HepG2 (cell line): Measurements from ENCODE around the gene CHCHD3. TPM values are rescaled to one million over a fixed set of nuclear protein-coding genes. Genes with fewer than 3 reads are reported as not detected.
"Not testable (repeated sequence)": the region's sequence is repeated elsewhere in the genome, so short reads cannot be mapped to it uniquely, and the experiment has no call there.

Experiments used
- ATAC-seq: fragments of 200-7000 bp; cut with Tn5 transposase; 3 replicates; pipeline ENCODE4 v1.9.1; 2020; ENCODE audit warnings: mild to moderate bottlenecking, moderate library complexity
- BruUV-seq: library from RNA; stranded (reverse); fragments of 400-500 nt; replicated peaks from 2 replicates; lab custom pipeline; 2021; lab: Mats Ljungman, UMichigan
- CTCF ChIA-PET: fragments of 300-600 bp; formaldehyde crosslinking; extraction: SDS; loops from one replicate; lab custom pipeline; 2021; ENCODE audit warnings: low total read pairs, inconsistent platforms, low intra/inter-chr PET ratio; lab: Yijun Ruan, JAX
- POLR2A ChIA-PET: fragments of 350-600 bp; sonication (Branson Sonifier 250); formaldehyde crosslinking; loops from one replicate; lab custom pipeline; 2020; ENCODE audit warnings: antibody characterized with exemption, inconsistent platforms; lab: Yijun Ruan, JAX
- DNase-seq: peaks from one replicate; pipeline ENCODE4 v3.0.0-alpha.2; 2015; ENCODE audit warnings: low spot score
- FAIRE-seq: peaks from 3 replicates; lab custom pipeline; 2011; peaks lifted over from hg19 to GRCh38; lab: Jason Lieb, UNC
- H2AFZ ChIP-seq: one replicate; pipeline ENCODE4 v1.6.1; 2011; ENCODE audit warnings: low read length, inconsistent platforms
- H3K27ac ChIP-seq: fragments of 300-600 bp; 3 replicates; pipeline ENCODE4 v1.8.0; 2011; ENCODE audit warnings: mixed run types, mild to moderate bottlenecking, mixed read lengths, low read length, inconsistent platforms; ENCODE audit not compliant: insufficient read depth; ENCODE audit errors: extremely low read length
- H3K27me3 ChIP-seq, 2 experiments: fragments of 200-600 bp in 1 of 2; 2 replicates in 1 of 2; 3 replicates in 1 of 2; pipeline versions ENCODE4 v1.6.0 to v1.8.0; 2011; ENCODE audit warnings: low read length in 2 of 2, mild to moderate bottlenecking in 2 of 2, moderate library complexity in 2 of 2, inconsistent platforms in 1 of 2; ENCODE audit not compliant: insufficient read depth in 2 of 2, control insufficient read depth in 1 of 2
- H3K36me3 ChIP-seq, 2 experiments: fragments of 200-600 bp in 1 of 2; replicated peaks in 1 of 2; 2 replicates in 1 of 2; 3 replicates in 1 of 2; pipeline versions ENCODE4 v1.5.1 to v1.8.0; 2011; ENCODE audit warnings: low read length in 2 of 2, inconsistent platforms in 1 of 2; ENCODE audit not compliant: insufficient read depth in 2 of 2, control insufficient read depth in 1 of 2
- H3K4me1 ChIP-seq: 2 replicates; pipeline ENCODE4 v1.5.1; 2012; ENCODE audit warnings: low read length, inconsistent platforms; ENCODE audit not compliant: insufficient read depth
- H3K4me2 ChIP-seq: 2 replicates; pipeline ENCODE4 v1.6.0; 2011; ENCODE audit warnings: low read depth, low read length, inconsistent platforms
- H3K4me3 ChIP-seq, 3 experiments: fragments of 200-600 bp in 1 of 3; sonication (generic), shearing (Covaris generic) in 1 of 3; replicated peaks in 1 of 3; 2 replicates each; pipeline ENCODE4 v1.5.1; 2011 to 2016; ENCODE audit warnings: low read length in 3 of 3, inconsistent platforms in 2 of 3, low read depth in 2 of 3, mild to moderate bottlenecking in 2 of 3, control low read depth in 1 of 3, mixed read lengths in 1 of 3; ENCODE audit not compliant: insufficient read depth in 1 of 3
- H3K79me2 ChIP-seq: one replicate; pipeline ENCODE4 v1.6.1; 2011; ENCODE audit warnings: low read length, inconsistent platforms; ENCODE audit not compliant: insufficient read depth
- H3K9ac ChIP-seq: 2 replicates; pipeline ENCODE4 v1.6.0; 2011; ENCODE audit warnings: mild to moderate bottlenecking, low read depth, low read length, inconsistent platforms; ENCODE audit not compliant: insufficient read depth
- H3K9me3 ChIP-seq: 2 replicates; pipeline ENCODE4 v1.5.1; 2012; ENCODE audit warnings: mild to moderate bottlenecking, low read length
- H4K20me1 ChIP-seq: 2 replicates; pipeline ENCODE4 v1.6.0; 2011; ENCODE audit warnings: inconsistent platforms, mild to moderate bottlenecking, low read length, moderate library complexity; ENCODE audit not compliant: insufficient read depth
- ARNT2 ChIP-seq: sonication (generic); formaldehyde crosslinking; IDR thresholded peaks from 2 replicates; pipeline ENCODE4 v1.8.0; 2022; ENCODE audit warnings: mild to moderate bottlenecking, low read depth, missing genetic modification reagents, moderate library complexity
- BCLAF1 ChIP-seq: fragments of 450-650 bp; IDR thresholded peaks from 2 replicates; pipeline ENCODE4 v1.6.1; 2017; ENCODE audit warnings: mild to moderate bottlenecking
- BHLHE40 ChIP-seq: IDR thresholded peaks from 2 replicates; pipeline ENCODE4 v1.6.1; 2011; ENCODE audit warnings: low read length, improper control_type of control experiment
- DMAP1 ChIP-seq: IDR thresholded peaks from 2 replicates; pipeline ENCODE4 v1.6.1; 2016
- KDM5B ChIP-seq: sonication (generic); formaldehyde crosslinking; IDR thresholded peaks from 2 replicates; pipeline ENCODE4 v1.4.0; 2020; ENCODE audit warnings: missing genetic modification reagents, mild to moderate bottlenecking, borderline replicate concordance
- RFX3 ChIP-seq: IDR thresholded peaks from 2 replicates; pipeline ENCODE4 v1.6.1; 2016; ENCODE audit warnings: missing biosample characterization, missing genetic modification reagents
- WGBS: methylation state at CpG from one replicate; pipeline ENCODE4 v1.1.6; 2017; ENCODE audit warnings: low lambda C conversion rate; 5-methylcytosine and 5-hydroxymethylcytosine counted together
- in situ Hi-C: cut with HindIII; loops from 2 replicates; pipeline ENCODE4 v1.10.0; 2017; ENCODE audit warnings: low pct_unique_long_range_greater_than_20kb; ENCODE audit not compliant: extremely low pct_ligation_motif_present
- intact Hi-C: fragments of 100-400 bp; cut with micrococcal nuclease; formaldehyde crosslinking; loops from one replicate; pipeline ENCODE4 v1.10.0; 2022; ENCODE audit not compliant: unreplicated experiment
- polyA plus RNA-seq, 8 experiments: library from polyadenylated mRNA; depleted of rRNA in 3 of 8; stranded (reverse) in 7 of 8; unstranded in 1 of 8; fragments of >200 nt; fragmentation: Illumina TruSeq in 4 of 8; extraction: Trizol in 4 of 8; gene quantifications; 2 replicates each; pipeline versions ENCODE4 v1.2.1 to v1.2.3, GENCODE V29; 2011 to 2016; ENCODE audit warnings: low read depth in 4 of 8, missing spikeins in 1 of 8, mixed read lengths in 1 of 8; ENCODE audit not compliant: insufficient read depth in 1 of 8
- total RNA-seq, 5 experiments: library from RNA; depleted of rRNA; stranded (reverse); fragments of >200 nt; fragmentation: Illumina TruSeq; extraction: Trizol; gene quantifications; 2 replicates each; pipeline ENCODE4 v1.2.3, GENCODE V29; 2016; ENCODE audit warnings: low read depth in 1 of 5

The CHCHD3 gene
- total and polyA plus RNA-seq, 2 of the 13 experiments (the other 11 are each of a cell fraction or from before 2014, with no cell fraction given), result 32.7 to 86.8 TPM

GRCh38 chr7:132905136-132905535 lies 176.8 kb downstream of the CHCHD3 start:
- ATAC-seq, H3K4me2 ChIP-seq, H3K9ac ChIP-seq, H3K79me2 ChIP-seq, H3K27me3 ChIP-seq, H3K27ac ChIP-seq, in situ Hi-C loops, H3K4me1 ChIP-seq, H2AFZ ChIP-seq, H3K36me3 ChIP-seq, H3K4me3 ChIP-seq, H4K20me1 ChIP-seq, POLR2A ChIA-PET, FAIRE-seq, intact Hi-C loops, BruUV-seq, H3K9me3 ChIP-seq, CTCF ChIA-PET, DNase-seq: not testable (repeated sequence)
- whole genome bisulfite sequencing, result 96% methylated on average over 6 of the region's 6 CpGs

GRCh38 chr7:132904209-132904608 lies 177.7 kb downstream of the CHCHD3 start:
- FAIRE-seq (no peak), ATAC-seq (no peak), DNase-seq (no peak)
- CTCF ChIA-PET, result no interaction called here
- H3K4me2 ChIP-seq, result no peak overlapping the region
- H4K20me1 ChIP-seq, result no peaks in the 10 kb centered on the region
- H3K79me2 ChIP-seq, result no peaks in the 10 kb centered on the region
- no peaks in the 10 kb centered on the region for H3K9me3 ChIP-seq
- intact Hi-C loops (no loop called here), in situ Hi-C loops (no loop called here)
- TF ChIP-seq BHLHE40, result no peak
- TF ChIP-seq KDM5B, result no peak
- no peak for TF ChIP-seq ARNT2 (CRISPR knock-in tag)
- no peak for TF ChIP-seq RFX3
- no peak for TF ChIP-seq DMAP1 (CRISPR knock-in tag)
- no peak for TF ChIP-seq BCLAF1
- no TSS peak for BruUV-seq
- no peak overlapping the region for H3K4me3 ChIP-seq
- peaks cover 0 to 2% of the 10 kb centered on the region in 2 experiments; a peak in 1 of 5 replicates for H3K36me3 ChIP-seq
- POLR2A ChIA-PET, result no interaction called here
- no peak overlapping the region for H3K27ac ChIP-seq
- H2AFZ ChIP-seq, result no peak overlapping the region
- H3K27me3 ChIP-seq, result no peaks in the 10 kb centered on the region
- H3K4me1 ChIP-seq, result no peaks in the 10 kb centered on the region
- H3K9ac ChIP-seq, result no peak overlapping the region

GRCh38 chr7:132902294-132902693 lies 179.6 kb downstream of the CHCHD3 start:
- H2AFZ ChIP-seq, H3K27ac ChIP-seq, H3K4me3 ChIP-seq, ATAC-seq, H3K36me3 ChIP-seq, FAIRE-seq, H3K4me2 ChIP-seq, DNase-seq, BruUV-seq, CTCF ChIA-PET, H3K9me3 ChIP-seq, H3K79me2 ChIP-seq, H3K27me3 ChIP-seq, intact Hi-C loops, H3K9ac ChIP-seq, in situ Hi-C loops, H4K20me1 ChIP-seq, H3K4me1 ChIP-seq, POLR2A ChIA-PET: not testable (repeated sequence)
- WGBS, result 98% methylated on average over 3 of the region's 3 CpGs
